ENCODE results near the gene PLEKHA7. TPM values are rescaled to one million over a fixed set of nuclear protein-coding genes. Genes with fewer than 3 reads are reported as not detected.

The PLEKHA7 gene
- total and polyA plus RNA-seq, 2 of the 13 experiments (the other 11 are each of a cell fraction or from before 2014, with no cell fraction given), result 17.5 to 18.7 TPM

GRCh38 chr11:16772141-16772512 is 242.1 kb downstream of the PLEKHA7 start (continued):
- TF ChIP-seq ZGPAT (CRISPR knock-in tag; IDR thresholded peaks at IDR 0.05), result no peak

GRCh38 chr11:16771350-16772140 is 242.7 kb downstream of the PLEKHA7 start:
- FAIRE-seq (no peak), DNase-seq (ENCODE audit: low spot score) (no peak), ATAC-seq (no peak)
- Histone ChIP-seq H3K9me3 (ENCODE audit: low read length) (no peaks in the 10 kb centered on the region), H3K36me3 (replicated peaks in 1 of 2; ENCODE audit: control insufficient read depth in 1 of 2, insufficient read depth in 2 of 2, low read length in 2 of 2) (peaks cover 0 to 2% of the 10 kb centered on the region in 2 experiments; a peak in 1 of 5 replicates), H3K4me1 (ENCODE audit: insufficient read depth, low read length) (peaks cover 40% of the 10 kb centered on the region), H3K9ac (ENCODE audit: insufficient read depth, low read depth, low read length) (no peak overlapping the region), H3K27ac (ENCODE audit: extremely low read length, insufficient read depth, low read length) (no peak overlapping the region), H3K4me3 (replicated peaks in 1 of 3; ENCODE audit: insufficient read depth in 1 of 3, low read depth in 2 of 3, low read length in 3 of 3) (no peak overlapping the region), H3K79me2 (ENCODE audit: insufficient read depth, low read length) (no peaks in the 10 kb centered on the region), H4K20me1 (ENCODE audit: insufficient read depth, low read length) (no peaks in the 10 kb centered on the region), H3K27me3 (ENCODE audit: control insufficient read depth in 1 of 2, insufficient read depth in 2 of 2, low read length in 2 of 2) (no peaks in the 10 kb centered on the region), H2AFZ (ENCODE audit: low read length) (no peak overlapping the region), H3K4me2 (ENCODE audit: low read depth, low read length) (no peak overlapping the region)
- WGBS (ENCODE audit: low lambda C conversion rate), result 87% methylated on average over 7 of the region's 12 CpGs
- TF ChIP-seq DNMT1 (CRISPR knock-in tag; IDR thresholded peaks at IDR 0.05) (no peak), CREB1 (IDR thresholded peaks at IDR 0.05) (peak; percentile 44; the same call in 1 of the 2 replicates), CREB1 (CRISPR knock-in tag; IDR thresholded peaks at IDR 0.05) (no peak), CEBPB (IDR thresholded peaks at IDR 0.05; ENCODE audit: borderline replicate concordance, low read depth, low read length) (no peak), BRCA1 (CRISPR knock-in tag; IDR thresholded peaks at IDR 0.05) (no peak)
- CTCF ChIA-PET (ENCODE audit: low intra/inter-chr PET ratio, low total read pairs), result no interaction called here
- intact Hi-C loops (cut with micrococcal nuclease; ENCODE audit: unreplicated experiment), result no loop called here
- POLR2A ChIA-PET, result no interaction called here
- in situ Hi-C loops (cut with HindIII; ENCODE audit: extremely low pct_ligation_motif_present, low pct_unique_long_range_greater_than_20kb), result no loop called here
- no TSS peak for BruUV-seq (replicated peaks)
